ENCODE results near the gene ZNF629.

ZNF629 gene

DNA sequence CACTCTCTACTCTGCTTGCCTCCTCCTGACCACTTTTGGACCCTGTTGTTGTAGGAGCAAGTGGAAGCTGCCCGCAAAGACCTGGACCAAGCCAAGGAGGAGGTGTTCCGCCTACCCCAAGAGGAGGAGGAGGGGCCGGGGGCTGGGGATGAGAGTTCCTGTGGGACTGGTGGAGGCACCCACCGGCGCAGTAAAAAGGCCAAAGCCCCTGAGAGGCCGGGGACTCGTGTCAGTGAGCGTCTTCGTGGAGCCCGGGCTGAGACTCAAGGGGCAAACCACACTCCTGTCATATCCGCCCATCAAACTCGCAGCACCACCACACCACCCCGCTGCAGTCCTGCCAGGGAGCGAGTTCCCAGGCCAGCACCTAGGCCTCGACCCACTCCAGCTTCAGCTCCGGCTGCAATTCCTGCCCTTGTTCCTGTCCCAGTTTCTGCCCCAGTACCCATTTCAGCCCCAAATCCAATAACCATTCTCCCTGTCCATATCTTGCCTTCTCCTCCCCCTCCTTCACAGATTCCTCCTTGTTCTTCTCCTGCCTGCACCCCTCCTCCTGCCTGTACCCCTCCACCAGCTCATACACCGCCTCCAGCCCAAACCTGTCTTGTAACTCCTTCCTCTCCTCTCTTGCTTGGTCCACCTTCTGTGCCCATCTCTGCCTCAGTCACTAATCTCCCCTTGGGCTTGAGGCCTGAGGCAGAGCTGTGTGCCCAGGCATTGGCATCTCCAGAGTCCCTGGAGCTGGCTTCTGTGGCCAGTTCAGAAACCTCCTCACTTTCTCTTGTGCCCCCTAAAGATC is 49.8 kb downstream of the ZNF629 start:
- no peak for DNase-seq
- intact Hi-C loops (cut with DNase I), result no loop called here

DNA sequence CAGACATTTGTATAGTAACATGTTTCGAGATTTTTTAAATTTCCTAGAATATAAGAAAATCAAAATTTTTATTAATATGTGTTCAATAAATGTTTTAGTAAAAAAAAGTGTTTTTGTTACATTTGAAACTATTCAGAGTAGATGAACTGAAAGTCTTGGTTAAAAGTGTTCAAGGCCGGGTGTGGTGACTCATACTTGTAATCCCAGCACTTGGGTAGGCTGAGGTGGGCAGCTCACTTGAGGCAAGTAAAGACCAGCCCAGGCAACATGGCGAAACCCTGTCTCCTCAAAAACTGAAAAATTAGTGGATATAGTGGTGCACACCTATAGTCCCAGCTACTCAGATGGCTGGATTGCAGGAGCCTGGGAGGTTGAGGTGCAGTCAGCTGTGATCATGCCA is 55.6 kb downstream of the ZNF629 start:
- intact Hi-C loops (cut with DNase I), result no loop called here
- DNase-seq, result no peak

DNA sequence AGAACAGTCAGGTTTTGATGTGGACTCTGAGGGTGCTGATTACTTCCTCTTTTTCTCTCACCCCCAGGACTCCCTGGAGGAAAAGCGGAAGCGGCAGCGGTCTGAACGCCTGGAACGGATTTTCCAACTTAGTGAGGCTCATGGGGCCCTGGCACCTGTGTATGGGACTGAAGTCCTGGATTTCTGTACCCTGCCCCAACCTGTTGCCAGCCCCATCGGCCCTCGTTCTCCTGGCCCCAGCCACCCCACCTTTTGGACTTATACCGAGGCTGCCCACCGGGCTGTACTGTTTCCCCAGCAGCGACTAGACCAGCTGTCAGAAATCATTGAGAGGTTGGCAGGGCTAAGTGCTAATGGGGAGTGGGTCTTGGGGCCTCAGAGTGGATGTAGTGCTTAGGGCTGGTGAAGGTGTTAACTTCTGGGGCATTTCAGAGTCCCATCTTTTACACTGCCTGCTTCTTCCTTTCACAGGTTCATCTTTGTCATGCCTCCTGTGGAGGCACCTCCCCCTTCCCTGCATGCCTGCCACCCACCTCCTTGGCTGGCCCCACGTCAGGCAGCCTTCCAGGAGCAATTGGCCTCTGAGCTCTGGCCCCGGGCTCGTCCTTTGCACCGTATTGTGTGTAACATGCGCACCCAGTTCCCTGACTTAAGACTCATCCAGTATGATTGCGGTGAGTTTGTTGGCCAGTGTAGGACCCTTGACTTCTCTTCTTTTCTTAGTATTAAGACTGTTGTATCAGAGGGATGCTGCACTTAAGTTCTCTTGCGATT is 57.9 kb downstream of the ZNF629 start:
- peak in 1 of 10 donors; percentile 71 for DNase-seq
- intact Hi-C loops (cut with DNase I), result no loop called here
